Measurements from ENCODE around the gene GNG8.

GRCh38 chr19:46633130-46633529 is 2.9 kb downstream of the GNG8 start:
- TF ChIP-seq POLR2A (IDR thresholded peaks at IDR 0.05) (no peak), CTCF (IDR thresholded peaks at IDR 0.05) (no peak)
